Neural cell (in vitro differentiated cells): ENCODE data around the gene MARK3.

ENCODE experiments used
- EP300 ChIP-seq: fragments of 450-650 bp; conservative IDR thresholded peaks from 2 replicates; pipeline ENCODE4 v1.6.1; 2014; ENCODE audit warnings: antibody characterized with exemption, mild to moderate bottlenecking, moderate library complexity; ENCODE audit not compliant: poor library complexity, severe bottlenecking
- EZH2 ChIP-seq: fragments of 200-600, 300-800 bp; shearing (Covaris generic), sonication (generic); IDR thresholded peaks from 2 replicates; pipeline ENCODE4 v1.6.1; 2014; ENCODE audit warnings: antibody characterized with exemption, low read length, borderline replicate concordance, mild to moderate bottlenecking; ENCODE audit not compliant: insufficient read depth, poor library complexity, severe bottlenecking
- POLR2AphosphoS5 ChIP-seq: IDR thresholded peaks from 2 replicates; pipeline ENCODE4 v1.6.1; 2012
- SMC3 ChIP-seq: fragments of 450-650 bp; conservative IDR thresholded peaks from 2 replicates; pipeline ENCODE4 v1.6.1; 2014; ENCODE audit warnings: antibody characterized with exemption, mild to moderate bottlenecking, moderate library complexity; ENCODE audit not compliant: poor library complexity
- TF ChIP-seq, protein P1 (sequence below): fragments of 450-650 bp; IDR thresholded peaks from 2 replicates; pipeline ENCODE4 v1.5.1; 2014; ENCODE audit warnings: antibody characterized with exemption, mild to moderate bottlenecking, moderate library complexity; ENCODE audit not compliant: poor library complexity, severe bottlenecking
- TF ChIP-seq, protein P2 (sequence below): IDR thresholded peaks from 2 replicates; pipeline ENCODE4 v1.6.1; 2012; ENCODE audit warnings: borderline replicate concordance

DNA sequence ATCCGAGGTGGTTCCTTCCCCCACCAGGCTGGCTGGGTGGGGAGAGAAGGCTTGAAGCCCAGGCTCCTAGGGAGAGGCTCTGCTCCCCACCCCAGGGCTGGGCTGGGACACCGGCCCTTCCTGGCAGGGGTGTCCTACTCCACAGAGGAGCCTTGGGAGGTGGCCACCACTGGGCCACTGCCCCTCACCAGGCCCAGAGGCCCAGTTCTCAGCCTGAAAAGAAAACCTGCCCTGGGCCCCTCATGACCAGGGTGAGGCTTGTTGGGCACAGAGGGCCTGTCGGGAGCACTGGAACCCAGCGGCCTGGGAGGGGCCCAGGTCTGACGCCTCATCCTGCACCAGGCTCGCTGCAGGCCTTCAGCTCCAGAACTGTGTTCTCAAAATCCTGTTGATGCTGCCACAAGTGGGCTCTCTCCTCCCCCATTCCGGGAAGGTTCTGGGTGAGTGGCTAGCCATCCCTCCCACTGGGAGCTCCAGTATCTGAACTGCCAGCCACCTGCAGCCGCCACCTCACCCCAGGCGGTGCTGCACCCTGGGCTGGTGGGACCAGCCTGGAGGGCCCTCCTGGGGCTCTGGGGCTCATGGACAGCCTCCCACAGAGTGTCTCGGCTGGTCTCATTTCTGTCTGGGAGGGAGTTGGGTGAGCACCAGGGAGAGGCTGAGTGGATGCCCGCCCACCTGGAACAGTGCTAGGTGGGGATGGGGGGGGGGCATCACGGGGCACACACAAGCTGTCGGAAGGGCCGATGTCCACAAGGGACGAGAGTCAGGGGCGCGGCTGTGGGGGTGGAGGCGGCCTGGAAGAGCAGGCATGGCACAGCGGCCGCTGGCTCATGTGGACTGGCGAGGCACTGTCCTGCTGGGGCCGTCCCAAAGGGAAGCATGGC is 165.5 kb downstream of the MARK3 start:
- TF ChIP-seq, protein P1, sequence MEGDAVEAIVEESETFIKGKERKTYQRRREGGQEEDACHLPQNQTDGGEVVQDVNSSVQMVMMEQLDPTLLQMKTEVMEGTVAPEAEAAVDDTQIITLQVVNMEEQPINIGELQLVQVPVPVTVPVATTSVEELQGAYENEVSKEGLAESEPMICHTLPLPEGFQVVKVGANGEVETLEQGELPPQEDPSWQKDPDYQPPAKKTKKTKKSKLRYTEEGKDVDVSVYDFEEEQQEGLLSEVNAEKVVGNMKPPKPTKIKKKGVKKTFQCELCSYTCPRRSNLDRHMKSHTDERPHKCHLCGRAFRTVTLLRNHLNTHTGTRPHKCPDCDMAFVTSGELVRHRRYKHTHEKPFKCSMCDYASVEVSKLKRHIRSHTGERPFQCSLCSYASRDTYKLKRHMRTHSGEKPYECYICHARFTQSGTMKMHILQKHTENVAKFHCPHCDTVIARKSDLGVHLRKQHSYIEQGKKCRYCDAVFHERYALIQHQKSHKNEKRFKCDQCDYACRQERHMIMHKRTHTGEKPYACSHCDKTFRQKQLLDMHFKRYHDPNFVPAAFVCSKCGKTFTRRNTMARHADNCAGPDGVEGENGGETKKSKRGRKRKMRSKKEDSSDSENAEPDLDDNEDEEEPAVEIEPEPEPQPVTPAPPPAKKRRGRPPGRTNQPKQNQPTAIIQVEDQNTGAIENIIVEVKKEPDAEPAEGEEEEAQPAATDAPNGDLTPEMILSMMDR: no peak
- no peak for TF ChIP-seq POLR2AphosphoS5
- TF ChIP-seq, protein P2, sequence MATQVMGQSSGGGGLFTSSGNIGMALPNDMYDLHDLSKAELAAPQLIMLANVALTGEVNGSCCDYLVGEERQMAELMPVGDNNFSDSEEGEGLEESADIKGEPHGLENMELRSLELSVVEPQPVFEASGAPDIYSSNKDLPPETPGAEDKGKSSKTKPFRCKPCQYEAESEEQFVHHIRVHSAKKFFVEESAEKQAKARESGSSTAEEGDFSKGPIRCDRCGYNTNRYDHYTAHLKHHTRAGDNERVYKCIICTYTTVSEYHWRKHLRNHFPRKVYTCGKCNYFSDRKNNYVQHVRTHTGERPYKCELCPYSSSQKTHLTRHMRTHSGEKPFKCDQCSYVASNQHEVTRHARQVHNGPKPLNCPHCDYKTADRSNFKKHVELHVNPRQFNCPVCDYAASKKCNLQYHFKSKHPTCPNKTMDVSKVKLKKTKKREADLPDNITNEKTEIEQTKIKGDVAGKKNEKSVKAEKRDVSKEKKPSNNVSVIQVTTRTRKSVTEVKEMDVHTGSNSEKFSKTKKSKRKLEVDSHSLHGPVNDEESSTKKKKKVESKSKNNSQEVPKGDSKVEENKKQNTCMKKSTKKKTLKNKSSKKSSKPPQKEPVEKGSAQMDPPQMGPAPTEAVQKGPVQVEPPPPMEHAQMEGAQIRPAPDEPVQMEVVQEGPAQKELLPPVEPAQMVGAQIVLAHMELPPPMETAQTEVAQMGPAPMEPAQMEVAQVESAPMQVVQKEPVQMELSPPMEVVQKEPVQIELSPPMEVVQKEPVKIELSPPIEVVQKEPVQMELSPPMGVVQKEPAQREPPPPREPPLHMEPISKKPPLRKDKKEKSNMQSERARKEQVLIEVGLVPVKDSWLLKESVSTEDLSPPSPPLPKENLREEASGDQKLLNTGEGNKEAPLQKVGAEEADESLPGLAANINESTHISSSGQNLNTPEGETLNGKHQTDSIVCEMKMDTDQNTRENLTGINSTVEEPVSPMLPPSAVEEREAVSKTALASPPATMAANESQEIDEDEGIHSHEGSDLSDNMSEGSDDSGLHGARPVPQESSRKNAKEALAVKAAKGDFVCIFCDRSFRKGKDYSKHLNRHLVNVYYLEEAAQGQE: no peak
- TF ChIP-seq EZH2: no peak
- TF ChIP-seq EP300: no peak
- TF ChIP-seq SMC3: no peak
